ENCODE measurements around the gene DECR2. TPM values are rescaled to one million over a fixed set of nuclear protein-coding genes. Genes with fewer than 3 reads are reported as not detected.
A peak's percentile ranks its signal among the peaks of the same experiment; 100 is the strongest.

DECR2 gene
- total and polyA plus RNA-seq, 2 of the 13 experiments (the other 11 are each of a cell fraction or from before 2014, with no cell fraction given): 36.3 to 44.6 TPM

DNA sequence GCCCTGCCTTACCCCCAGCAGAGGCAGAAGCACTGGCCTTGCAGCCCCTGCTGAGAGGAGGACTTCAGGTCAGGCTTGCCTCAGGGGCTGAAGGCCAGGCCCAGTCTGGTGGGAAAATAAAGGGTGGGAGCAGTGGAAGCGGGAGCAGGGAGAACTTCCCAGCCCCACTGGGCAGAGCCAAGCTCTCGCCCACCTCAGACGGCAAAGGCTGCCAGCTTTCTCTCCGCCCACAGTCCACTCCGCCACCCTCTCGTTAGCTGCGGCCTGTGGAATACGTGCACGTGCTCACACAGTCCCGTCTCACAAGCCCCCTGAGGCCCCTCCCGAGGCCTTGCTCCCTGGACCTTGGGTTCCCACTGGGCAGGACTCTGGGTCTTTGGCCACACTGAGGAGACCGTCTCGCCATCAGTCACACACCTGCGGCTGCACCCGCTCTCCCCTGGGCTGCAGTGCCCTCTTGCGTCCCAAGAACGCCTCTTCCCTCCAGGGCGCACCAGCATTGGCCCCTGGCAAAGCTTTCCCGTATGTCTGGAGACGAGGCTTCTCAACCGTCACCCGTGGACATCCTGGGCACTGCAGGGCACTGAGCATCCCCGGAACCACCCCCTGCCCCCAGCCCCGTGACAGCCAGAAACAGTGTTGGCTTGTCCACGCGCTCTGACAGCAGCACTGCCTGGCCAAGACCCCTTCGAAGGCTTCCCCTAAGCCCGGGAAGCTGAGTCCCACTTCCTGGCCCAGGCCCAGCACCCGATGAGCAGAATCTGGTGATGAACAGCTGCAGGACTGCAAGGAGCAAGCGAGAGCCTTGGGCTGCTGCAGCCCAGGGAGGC, 39.6 kb upstream of the DECR2 start (continued):
- peak; percentile 88 for TF ChIP-seq ZNF709 (CRISPR knock-in tag; IDR thresholded peaks at IDR 0.05)
- TF ChIP-seq POLR2AphosphoS2 (IDR thresholded peaks at IDR 0.05; ENCODE audit: low read depth, low read length): no peak
- TF ChIP-seq, protein P1, sequence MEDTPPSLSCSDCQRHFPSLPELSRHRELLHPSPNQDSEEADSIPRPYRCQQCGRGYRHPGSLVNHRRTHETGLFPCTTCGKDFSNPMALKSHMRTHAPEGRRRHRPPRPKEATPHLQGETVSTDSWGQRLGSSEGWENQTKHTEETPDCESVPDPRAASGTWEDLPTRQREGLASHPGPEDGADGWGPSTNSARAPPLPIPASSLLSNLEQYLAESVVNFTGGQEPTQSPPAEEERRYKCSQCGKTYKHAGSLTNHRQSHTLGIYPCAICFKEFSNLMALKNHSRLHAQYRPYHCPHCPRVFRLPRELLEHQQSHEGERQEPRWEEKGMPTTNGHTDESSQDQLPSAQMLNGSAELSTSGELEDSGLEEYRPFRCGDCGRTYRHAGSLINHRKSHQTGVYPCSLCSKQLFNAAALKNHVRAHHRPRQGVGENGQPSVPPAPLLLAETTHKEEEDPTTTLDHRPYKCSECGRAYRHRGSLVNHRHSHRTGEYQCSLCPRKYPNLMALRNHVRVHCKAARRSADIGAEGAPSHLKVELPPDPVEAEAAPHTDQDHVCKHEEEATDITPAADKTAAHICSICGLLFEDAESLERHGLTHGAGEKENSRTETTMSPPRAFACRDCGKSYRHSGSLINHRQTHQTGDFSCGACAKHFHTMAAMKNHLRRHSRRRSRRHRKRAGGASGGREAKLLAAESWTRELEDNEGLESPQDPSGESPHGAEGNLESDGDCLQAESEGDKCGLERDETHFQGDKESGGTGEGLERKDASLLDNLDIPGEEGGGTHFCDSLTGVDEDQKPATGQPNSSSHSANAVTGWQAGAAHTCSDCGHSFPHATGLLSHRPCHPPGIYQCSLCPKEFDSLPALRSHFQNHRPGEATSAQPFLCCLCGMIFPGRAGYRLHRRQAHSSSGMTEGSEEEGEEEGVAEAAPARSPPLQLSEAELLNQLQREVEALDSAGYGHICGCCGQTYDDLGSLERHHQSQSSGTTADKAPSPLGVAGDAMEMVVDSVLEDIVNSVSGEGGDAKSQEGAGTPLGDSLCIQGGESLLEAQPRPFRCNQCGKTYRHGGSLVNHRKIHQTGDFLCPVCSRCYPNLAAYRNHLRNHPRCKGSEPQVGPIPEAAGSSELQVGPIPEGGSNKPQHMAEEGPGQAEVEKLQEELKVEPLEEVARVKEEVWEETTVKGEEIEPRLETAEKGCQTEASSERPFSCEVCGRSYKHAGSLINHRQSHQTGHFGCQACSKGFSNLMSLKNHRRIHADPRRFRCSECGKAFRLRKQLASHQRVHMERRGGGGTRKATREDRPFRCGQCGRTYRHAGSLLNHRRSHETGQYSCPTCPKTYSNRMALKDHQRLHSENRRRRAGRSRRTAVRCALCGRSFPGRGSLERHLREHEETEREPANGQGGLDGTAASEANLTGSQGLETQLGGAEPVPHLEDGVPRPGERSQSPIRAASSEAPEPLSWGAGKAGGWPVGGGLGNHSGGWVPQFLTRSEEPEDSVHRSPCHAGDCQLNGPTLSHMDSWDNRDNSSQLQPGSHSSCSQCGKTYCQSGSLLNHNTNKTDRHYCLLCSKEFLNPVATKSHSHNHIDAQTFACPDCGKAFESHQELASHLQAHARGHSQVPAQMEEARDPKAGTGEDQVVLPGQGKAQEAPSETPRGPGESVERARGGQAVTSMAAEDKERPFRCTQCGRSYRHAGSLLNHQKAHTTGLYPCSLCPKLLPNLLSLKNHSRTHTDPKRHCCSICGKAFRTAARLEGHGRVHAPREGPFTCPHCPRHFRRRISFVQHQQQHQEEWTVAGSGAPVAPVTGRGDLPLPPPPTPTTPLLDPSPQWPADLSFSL (CRISPR knock-in tag; IDR thresholded peaks at IDR 0.05): no peak
- TF ChIP-seq CHD4 (IDR thresholded peaks at IDR 0.05; ENCODE audit: borderline replicate concordance, low read length): no peak
- peak; percentile 70; the same call in 1 of the 2 replicates for TF ChIP-seq TOPORS (CRISPR knock-in tag; IDR thresholded peaks at IDR 0.05)
- peak; percentile 71 for TF ChIP-seq ZEB1 (IDR thresholded peaks at IDR 0.05; ENCODE audit: insufficient replicate concordance, low read depth)
- no peak for TF ChIP-seq CEBPB (IDR thresholded peaks at IDR 0.05; ENCODE audit: borderline replicate concordance, low read depth, low read length)
- TF ChIP-seq NCOR1 (IDR thresholded peaks at IDR 0.05; ENCODE audit: borderline replicate concordance, low read length): peak; percentile 41; the same call in 1 of the 2 replicates
- no peak for TF ChIP-seq FOXK1 (CRISPR knock-in tag; IDR thresholded peaks at IDR 0.05; ENCODE audit: borderline replicate concordance, low read depth)
- peak; percentile 60; the same call in 1 of the 2 replicates for TF ChIP-seq ARNT2 (CRISPR knock-in tag; IDR thresholded peaks at IDR 0.05; ENCODE audit: low read depth)
- 0 out of 2 replicates have a peak, but pooled peaks have one; percentile 21 for TF ChIP-seq ZNF619 (CRISPR knock-in tag; IDR thresholded peaks at IDR 0.05)
- TF ChIP-seq FOXA1 (IDR thresholded peaks at IDR 0.05): no peak
- no peak for TF ChIP-seq FOXA1 (CRISPR knock-in tag; IDR thresholded peaks at IDR 0.05)
- TF ChIP-seq ZBTB8A (CRISPR knock-in tag; IDR thresholded peaks at IDR 0.05; ENCODE audit: borderline replicate concordance, low read depth): no peak
- no peak; the same call in 1 of the 2 replicates for TF ChIP-seq HOXA5 (CRISPR knock-in tag; IDR thresholded peaks at IDR 0.05)
- no peak for TF ChIP-seq HMGA1 (CRISPR knock-in tag; conservative IDR thresholded peaks at IDR 0.05)
- 0 out of 2 replicates have a peak, but pooled peaks have one; percentile 26 for TF ChIP-seq ZNF616 (CRISPR knock-in tag; IDR thresholded peaks at IDR 0.05; ENCODE audit: low read depth)
- TF ChIP-seq, protein P2, sequence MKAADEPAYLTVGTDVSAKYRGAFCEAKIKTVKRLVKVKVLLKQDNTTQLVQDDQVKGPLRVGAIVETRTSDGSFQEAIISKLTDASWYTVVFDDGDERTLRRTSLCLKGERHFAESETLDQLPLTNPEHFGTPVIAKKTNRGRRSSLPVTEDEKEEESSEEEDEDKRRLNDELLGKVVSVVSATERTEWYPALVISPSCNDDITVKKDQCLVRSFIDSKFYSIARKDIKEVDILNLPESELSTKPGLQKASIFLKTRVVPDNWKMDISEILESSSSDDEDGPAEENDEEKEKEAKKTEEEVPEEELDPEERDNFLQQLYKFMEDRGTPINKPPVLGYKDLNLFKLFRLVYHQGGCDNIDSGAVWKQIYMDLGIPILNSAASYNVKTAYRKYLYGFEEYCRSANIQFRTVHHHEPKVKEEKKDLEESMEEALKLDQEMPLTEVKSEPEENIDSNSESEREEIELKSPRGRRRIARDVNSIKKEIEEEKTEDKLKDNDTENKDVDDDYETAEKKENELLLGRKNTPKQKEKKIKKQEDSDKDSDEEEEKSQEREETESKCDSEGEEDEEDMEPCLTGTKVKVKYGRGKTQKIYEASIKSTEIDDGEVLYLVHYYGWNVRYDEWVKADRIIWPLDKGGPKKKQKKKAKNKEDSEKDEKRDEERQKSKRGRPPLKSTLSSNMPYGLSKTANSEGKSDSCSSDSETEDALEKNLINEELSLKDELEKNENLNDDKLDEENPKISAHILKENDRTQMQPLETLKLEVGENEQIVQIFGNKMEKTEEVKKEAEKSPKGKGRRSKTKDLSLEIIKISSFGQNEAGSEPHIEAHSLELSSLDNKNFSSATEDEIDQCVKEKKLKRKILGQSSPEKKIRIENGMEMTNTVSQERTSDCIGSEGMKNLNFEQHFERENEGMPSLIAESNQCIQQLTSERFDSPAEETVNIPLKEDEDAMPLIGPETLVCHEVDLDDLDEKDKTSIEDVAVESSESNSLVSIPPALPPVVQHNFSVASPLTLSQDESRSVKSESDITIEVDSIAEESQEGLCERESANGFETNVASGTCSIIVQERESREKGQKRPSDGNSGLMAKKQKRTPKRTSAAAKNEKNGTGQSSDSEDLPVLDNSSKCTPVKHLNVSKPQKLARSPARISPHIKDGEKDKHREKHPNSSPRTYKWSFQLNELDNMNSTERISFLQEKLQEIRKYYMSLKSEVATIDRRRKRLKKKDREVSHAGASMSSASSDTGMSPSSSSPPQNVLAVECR (CRISPR knock-in tag; IDR thresholded peaks at IDR 0.05; ENCODE audit: borderline replicate concordance): peak; percentile 65
- peak; percentile 46; the same call in 1 of the 2 replicates for TF ChIP-seq ZMYM4 (CRISPR knock-in tag; IDR thresholded peaks at IDR 0.05)

All from HepG2 (cell line).